Hematopoietic multipotent progenitor cell treated with erythropoietin and hydrocortisone succinate and interleukin-3 and kit ligand, for 15 days (in vitro differentiated cells): ENCODE measurements around the gene BBS7.

Experiments
- DNase-seq: peaks from one replicate; pipeline ENCODE4 v3.0.0-alpha.2; 2015; ENCODE audit warnings: low spot score

BBS7 gene

GRCh38 chr4:121824950-121825349, 45.3 kb downstream of the BBS7 start:
- DNase-seq: no peak

GRCh38 chr4:121824171-121824527, 46.1 kb downstream of the BBS7 start:
- DNase-seq: no peak

DNA sequence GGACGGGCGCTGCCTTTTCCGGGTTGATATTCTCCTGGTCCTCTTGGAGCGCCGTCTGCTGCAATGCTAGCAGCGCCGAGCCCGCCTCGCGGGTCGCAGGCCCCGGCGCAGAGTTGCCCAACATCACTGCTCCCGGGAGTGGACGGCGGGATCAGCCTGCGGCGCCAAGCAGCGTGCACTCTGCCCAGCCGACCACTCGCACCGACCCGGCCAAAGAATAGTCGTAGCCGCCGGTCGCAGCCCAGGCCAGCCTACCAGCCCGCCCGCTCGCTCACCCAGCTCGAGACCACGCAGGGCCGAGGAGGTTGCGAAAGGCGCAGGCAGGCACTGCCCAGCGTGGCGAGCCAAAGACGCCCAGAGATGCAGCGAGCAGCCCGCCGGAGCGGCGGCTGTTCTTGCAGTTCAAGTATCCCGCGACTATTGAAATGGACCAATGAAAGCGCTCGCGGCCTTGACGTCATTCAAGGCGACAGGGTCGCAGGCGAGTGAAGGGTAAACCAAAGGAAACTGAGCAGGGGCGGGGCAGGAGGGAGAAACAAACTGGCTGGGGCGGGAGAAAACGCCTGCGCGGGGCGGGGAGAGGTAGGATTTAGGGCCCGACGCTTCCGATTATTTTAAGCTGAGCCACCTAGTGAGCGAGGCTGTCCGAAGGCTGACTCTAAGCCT, 46.6 kb downstream of the BBS7 start, which contains the start of gene CCNA2:
TSS of gene CCNA2 (minus strand) at position 379 of the 666 bp plus-strand sequence. CDS start at position 124, 255 bp downstream.
- peak; percentile 97 for DNase-seq

- DNase-seq: peak; percentile 76
These were observed 47.3 kb downstream of the BBS7 start for GRCh38 chr4:121822796-121823504.

DNA sequence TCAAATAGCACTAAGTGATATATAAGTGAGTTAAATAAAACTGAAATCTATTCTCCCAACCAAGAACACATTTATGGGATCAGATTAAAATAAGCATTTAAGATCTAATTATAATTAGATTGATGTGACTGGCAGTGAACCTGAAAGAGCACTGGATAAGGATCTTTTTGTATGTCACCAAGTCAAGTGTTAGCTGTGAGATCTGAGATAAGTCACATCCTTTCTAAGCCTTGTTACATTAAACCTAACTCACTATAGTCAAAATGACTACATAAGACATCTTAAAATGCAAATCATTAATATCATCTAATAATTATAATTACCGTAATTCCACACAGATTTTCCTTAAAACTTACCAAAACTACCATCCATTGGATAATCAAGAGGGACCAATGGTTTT, 48.2 kb downstream of the BBS7 start:
- no peak for DNase-seq

GRCh38 chr4:121819216-121819965, 50.9 kb downstream of the BBS7 start:
- DNase-seq: no peak

- no peak for DNase-seq
These were observed 52.1 kb downstream of the BBS7 start for GRCh38 chr4:121818215-121818614.

- no peak for DNase-seq
These were observed 52.6 kb downstream of the BBS7 start for GRCh38 chr4:121817701-121818100.

DNA sequence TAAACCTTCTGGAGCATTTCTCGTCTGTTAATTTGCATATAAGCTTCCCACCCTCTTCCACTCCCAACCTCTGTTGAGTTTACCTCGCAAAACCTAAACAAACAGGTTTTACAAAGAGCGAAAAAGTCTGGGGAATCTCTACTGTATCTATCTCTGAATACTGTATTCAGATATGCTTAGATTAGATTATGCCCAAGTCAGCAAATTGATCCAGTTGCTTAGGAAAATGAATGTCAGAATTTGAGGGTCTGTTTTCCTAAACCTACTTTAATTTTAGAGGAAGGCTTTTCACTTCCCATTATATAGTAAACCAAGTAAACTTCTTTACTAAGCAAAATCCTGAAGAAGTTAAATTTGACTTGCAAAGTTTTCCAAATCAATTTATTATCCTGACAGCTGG, 53.3 kb downstream of the BBS7 start:
- DNase-seq: no peak

DNA sequence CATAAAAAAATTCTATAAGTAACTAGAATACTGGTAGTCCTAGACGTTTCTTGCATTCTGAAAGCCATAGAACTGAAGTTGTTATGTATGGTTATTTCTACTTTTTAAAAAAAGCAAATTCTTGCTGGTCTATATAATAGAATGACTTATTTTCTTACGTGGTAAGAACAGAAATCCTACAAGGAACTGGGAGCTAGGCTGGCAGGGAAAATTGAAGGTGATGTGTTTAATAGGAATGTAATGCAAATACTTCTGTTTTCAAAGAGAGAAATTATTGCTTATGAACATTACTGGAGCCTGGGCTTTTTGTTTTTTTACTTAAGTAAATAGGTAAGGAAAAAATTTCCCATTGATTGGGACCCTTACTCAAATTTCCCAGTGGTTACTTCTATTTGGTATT, 55.5 kb downstream of the BBS7 start:
- no peak for DNase-seq

GRCh38 chr4:121811122-121811521, 59.2 kb downstream of the BBS7 start:
- no peak for DNase-seq

GRCh38 chr4:121806411-121806810, 63.9 kb downstream of the BBS7 start:
- no peak for DNase-seq

DNA sequence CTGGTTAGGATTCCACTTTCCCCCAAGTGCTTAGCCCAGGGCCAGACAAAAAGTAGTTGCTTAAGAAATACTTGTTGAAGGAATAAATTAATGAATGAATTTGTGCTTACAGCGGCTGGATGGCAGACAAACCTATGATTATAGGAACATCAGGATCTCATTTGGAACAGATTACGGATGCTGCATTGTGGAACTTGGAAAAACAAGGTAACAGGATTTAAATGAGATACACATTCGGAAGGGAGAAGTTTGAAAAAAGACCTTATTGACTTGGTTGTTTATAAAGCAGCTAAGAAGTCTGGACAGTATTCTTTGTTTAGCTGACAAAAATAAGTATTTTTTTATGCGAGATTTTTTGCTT, 68.6 kb downstream of the BBS7 start:
- no peak for DNase-seq

DNA sequence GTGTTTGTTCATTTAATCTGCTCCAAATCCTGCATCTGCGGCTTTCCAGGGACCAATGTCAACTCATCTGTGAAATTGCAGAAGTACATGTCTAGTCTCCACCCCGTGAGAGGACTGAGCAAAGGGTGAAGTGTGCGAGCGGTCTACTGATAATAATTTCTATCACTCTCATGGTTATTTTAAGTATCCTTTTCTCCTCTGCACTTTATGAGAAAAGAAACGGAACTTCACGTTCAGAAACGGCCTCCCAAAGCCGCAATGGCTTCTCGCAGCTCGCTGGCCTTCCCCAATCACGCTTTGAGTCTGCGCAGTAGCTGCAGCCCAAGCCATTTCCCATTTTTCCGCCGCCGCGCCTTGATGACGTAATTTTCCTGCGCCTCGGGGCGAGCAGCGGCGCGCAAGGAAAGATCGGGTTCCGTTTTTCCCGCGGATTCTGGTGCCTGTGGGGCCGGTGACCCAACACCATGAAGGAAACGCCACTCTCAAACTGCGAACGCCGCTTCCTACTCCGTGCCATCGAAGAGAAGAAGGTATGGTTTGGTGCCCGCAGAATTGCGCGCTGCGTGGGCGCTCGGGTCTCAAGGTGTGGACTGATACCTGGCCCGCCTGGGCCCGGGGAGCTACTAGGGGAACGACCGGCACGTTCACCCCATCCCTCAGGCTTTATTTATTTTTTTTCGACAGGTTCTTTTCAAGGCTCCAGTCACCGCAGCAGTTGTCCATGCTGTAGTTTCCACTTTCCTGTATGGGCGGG, 69.1 kb downstream of the BBS7 start, which contains the start of gene EXOSC9:
TSS of gene EXOSC9 (plus strand) at position 363 of the 754 bp plus-strand sequence. CDS start at position 465, 102 bp downstream.
- DNase-seq: peak; percentile 96

- DNase-seq: no peak
These were observed 69.7 kb downstream of the BBS7 start for GRCh38 chr4:121800638-121800960.

DNA sequence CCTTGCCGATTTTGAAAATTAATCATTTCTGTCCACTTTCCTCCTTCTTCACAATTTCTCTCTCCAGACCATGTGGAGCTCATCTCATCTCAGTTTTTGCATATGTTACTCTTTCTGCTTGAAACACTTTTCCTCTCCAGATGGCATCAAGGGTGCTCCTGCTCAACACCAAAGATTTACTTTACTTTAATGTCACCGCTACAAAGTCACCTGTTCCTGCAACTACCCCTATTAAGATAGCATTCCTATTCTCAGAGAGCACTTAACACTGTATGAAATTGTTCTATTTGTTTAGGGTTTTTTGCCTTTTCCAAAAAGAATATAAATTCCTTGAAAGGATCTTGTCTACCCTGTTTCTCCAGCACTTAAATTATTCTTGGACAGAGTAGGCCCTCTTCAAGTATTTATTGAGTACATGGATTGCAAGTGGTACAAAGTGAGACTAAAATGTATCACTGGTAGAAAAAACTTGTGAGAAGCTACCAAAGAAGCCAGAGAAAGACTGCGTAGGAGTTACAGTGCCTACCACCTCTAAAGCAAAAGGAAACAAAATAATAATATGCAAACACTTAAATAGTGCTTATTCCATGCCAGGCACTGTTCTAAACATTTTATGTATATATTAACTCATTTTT, 70.3 kb downstream of the BBS7 start:
- DNase-seq: no peak

DNA sequence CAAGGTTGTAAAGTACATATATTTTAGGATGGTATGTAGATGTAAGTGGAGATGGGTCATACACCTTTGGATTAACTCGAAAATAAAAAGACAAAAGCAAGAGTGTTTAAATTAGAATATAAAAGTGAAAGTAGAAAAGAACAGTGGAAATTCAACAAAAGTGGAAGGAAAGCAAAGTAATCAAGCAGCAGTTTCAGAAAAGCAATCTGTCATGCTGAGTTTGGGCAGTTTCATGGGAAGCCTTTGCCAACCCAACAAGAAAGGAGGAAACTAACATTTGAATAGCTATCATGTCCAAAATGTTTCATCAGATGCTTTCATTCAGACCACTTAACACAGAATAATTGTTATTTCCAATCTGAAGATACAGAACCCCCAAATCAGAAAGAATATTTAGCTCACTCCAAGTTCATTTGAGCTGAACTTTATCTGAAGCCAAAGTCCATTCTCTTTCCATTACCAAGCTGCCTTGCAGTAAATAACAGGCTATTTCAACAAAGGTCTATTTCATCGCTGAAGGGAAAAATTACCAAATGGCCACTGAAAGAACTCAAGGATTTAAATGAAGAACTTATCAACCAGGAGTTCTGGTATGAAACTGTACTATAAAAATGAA, 71.0 kb downstream of the BBS7 start:
- no peak for DNase-seq

- DNase-seq: no peak
These were observed 74.0 kb downstream of the BBS7 start for GRCh38 chr4:121796283-121796682.

DNA sequence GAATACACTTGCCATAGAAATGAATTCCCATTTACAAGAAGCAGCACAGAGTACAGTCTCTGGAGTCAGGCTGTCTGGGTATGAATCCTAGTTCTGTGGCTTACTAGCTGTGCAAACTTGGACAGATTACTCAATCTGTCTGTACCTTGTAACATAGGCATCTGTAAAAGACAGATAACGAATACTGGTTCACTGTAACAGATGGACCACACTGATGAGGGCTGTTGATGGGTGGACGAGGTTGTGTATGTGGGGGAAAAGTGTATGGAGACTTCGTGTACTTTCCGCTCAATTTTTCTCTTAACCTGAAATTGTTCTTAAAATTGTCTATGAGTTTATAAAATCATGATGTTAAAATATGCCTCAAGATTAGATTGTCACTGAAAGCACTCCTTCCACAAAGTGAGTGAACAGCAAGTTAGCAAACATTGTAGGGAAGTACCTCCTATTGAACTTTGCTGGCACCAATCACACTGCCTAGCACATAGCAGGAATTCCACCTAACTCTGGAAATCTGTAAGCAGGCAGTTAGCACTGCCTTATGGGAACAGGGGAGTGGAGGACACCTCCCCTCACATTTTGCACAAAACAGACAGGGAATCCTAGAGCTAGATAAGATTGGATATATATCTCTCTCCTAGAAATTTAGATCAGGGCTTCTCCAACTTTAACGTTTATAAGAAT, 75.6 kb downstream of the BBS7 start:
- peak; percentile 82 for DNase-seq

DNA sequence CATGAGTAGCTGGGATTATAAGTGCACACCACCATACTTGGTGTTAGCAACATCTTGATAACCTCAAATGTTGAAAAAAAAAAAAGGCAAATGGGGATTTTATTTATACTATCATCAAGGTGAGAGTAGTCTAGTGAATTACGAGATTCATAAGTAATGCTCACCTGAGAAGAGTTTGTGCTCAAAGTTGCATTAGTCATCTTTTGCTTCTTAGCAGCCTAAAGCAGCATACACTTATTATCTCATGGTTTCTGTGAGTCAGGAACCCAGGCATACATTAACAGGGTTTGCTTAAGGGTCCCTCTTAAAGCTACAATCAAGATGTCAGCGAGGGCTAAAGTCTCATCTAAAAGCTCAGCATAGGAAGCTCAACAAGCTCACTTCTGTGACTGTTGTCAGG, 77.3 kb downstream of the BBS7 start:
- DNase-seq: peak; percentile 20

- DNase-seq: no peak
These were observed 78.8 kb downstream of the BBS7 start for GRCh38 chr4:121791481-121791880.
